IMR-90 (cell line): ENCODE measurements around the gene SUGT1. TPM values are rescaled to one million over a fixed set of nuclear protein-coding genes. Genes with fewer than 3 reads are reported as not detected.

Experiments used
- ATAC-seq: fragments of 200-7000 bp; cut with Tn5 transposase; 2 replicates; pipeline ENCODE4 v1.9.1; 2020; ENCODE audit warnings: low read depth, mild to moderate bottlenecking, moderate library complexity
- BruUV-seq: library from RNA; stranded (reverse); fragments of 400-500 nt; replicated peaks from 2 replicates; lab custom pipeline; 2021; lab: Mats Ljungman, UMichigan
- CTCF ChIA-PET: fragments of 300-600 bp; formaldehyde crosslinking; extraction: SDS; loops from one replicate; lab custom pipeline; 2021; ENCODE audit warnings: antibody characterized with exemption; lab: Yijun Ruan, JAX
- POLR2A ChIA-PET: fragments of 300-600 bp; sonication (Branson Sonifier 250); formaldehyde crosslinking; loops from one replicate; lab custom pipeline; 2022; ENCODE audit warnings: antibody characterized with exemption; ENCODE audit not compliant: unreplicated experiment; lab: Charles Lee
- DNase-seq: peaks from one replicate; pipeline ENCODE4 v3.0.0; 2013
- H2AFZ ChIP-seq: replicated peaks from 2 replicates; pipeline ENCODE3; 2013; ENCODE audit warnings: low read length, mild to moderate bottlenecking; ENCODE audit not compliant: poor library complexity
- H2AK5ac ChIP-seq: 2 replicates; pipeline ENCODE4 v1.6.1; 2013; ENCODE audit warnings: low read depth, low read length, inconsistent platforms
- H2AK9ac ChIP-seq: replicated peaks from 2 replicates; pipeline ENCODE3; 2013; ENCODE audit warnings: mild to moderate bottlenecking, low read depth, low read length, moderate library complexity; ENCODE audit not compliant: poor library complexity
- H2BK120ac ChIP-seq: 2 replicates; pipeline ENCODE4 v1.6.1; 2013; ENCODE audit warnings: low read depth, low read length, inconsistent platforms
- H2BK15ac ChIP-seq: 3 replicates; pipeline ENCODE4 v1.6.1; 2013; ENCODE audit warnings: low read depth, low read length, inconsistent platforms
- H2BK20ac ChIP-seq: 2 replicates; pipeline ENCODE4 v1.6.1; 2013; ENCODE audit warnings: low read depth, mild to moderate bottlenecking, inconsistent platforms, low read length, moderate library complexity
- H2BK5ac ChIP-seq: 2 replicates; pipeline ENCODE4 v1.6.1; 2013; ENCODE audit warnings: mild to moderate bottlenecking, low read depth, low read length, inconsistent platforms; ENCODE audit not compliant: poor library complexity, severe bottlenecking
- H3K14ac ChIP-seq: replicated peaks from 2 replicates; pipeline ENCODE4 v1.6.1; 2013; ENCODE audit warnings: low read depth, low read length, inconsistent platforms
- H3K18ac ChIP-seq: 2 replicates; pipeline ENCODE4 v1.6.1; 2013; ENCODE audit warnings: low read depth, low read length, control low read depth
- H3K23ac ChIP-seq: 2 replicates; pipeline ENCODE4 v1.6.1; 2013; ENCODE audit warnings: low read depth, low read length, inconsistent platforms
- H3K27ac ChIP-seq: 2 replicates; pipeline ENCODE4 v1.5.1; 2013; ENCODE audit warnings: mild to moderate bottlenecking, control low read depth, low read length; ENCODE audit not compliant: insufficient read depth
- H3K27me3 ChIP-seq: 2 replicates; pipeline ENCODE4 v1.6.1; 2013; ENCODE audit warnings: low read length; ENCODE audit not compliant: control insufficient read depth, insufficient read depth
- H3K36me3 ChIP-seq: 2 replicates; pipeline ENCODE4 v1.6.1; 2013; ENCODE audit warnings: low read length, mixed read lengths; ENCODE audit not compliant: control insufficient read depth, insufficient read depth
- H3K4ac ChIP-seq: 2 replicates; pipeline ENCODE4 v1.6.1; 2013; ENCODE audit warnings: low read depth, low read length, inconsistent platforms
- H3K4me1 ChIP-seq: 2 replicates; pipeline ENCODE4 v1.6.1; 2013; ENCODE audit warnings: low read length, mixed read lengths; ENCODE audit not compliant: control insufficient read depth, insufficient read depth
- H3K4me2 ChIP-seq: 2 replicates; pipeline ENCODE4 v1.6.1; 2013; ENCODE audit warnings: low read depth, mild to moderate bottlenecking, control low read depth, low read length, moderate library complexity
- H3K4me3 ChIP-seq: 2 replicates; pipeline ENCODE4 v1.5.1; 2013; ENCODE audit warnings: low read depth, mild to moderate bottlenecking, control low read depth, low read length, moderate library complexity; ENCODE audit not compliant: insufficient read depth
- H3K56ac ChIP-seq: 2 replicates; pipeline ENCODE4 v1.6.1; 2013; ENCODE audit warnings: low read length, inconsistent platforms; ENCODE audit not compliant: insufficient read depth; ENCODE audit errors: extremely low read depth
- H3K79me1 ChIP-seq, 2 experiments: 2 replicates each; pipeline ENCODE4 v1.6.1; 2013; ENCODE audit warnings: low read length in 2 of 2, inconsistent platforms in 1 of 2, low read depth in 1 of 2
- H3K9ac ChIP-seq: 2 replicates; pipeline ENCODE4 v1.6.1; 2013; ENCODE audit warnings: low read depth, low read length, control low read depth
- H3K9me1 ChIP-seq: 2 replicates; pipeline ENCODE4 v1.6.1; 2013; ENCODE audit warnings: low read length, inconsistent platforms; ENCODE audit not compliant: insufficient read depth
- H3K9me3 ChIP-seq: 2 replicates; pipeline ENCODE4 v1.6.1; 2013; ENCODE audit warnings: low read length; ENCODE audit not compliant: control insufficient read depth, insufficient read depth
- H4K20me1 ChIP-seq: 2 replicates; pipeline ENCODE4 v1.6.1; 2013; ENCODE audit warnings: low read length, inconsistent platforms; ENCODE audit not compliant: insufficient read depth
- H4K5ac ChIP-seq: 2 replicates; pipeline ENCODE4 v1.6.1; 2013; ENCODE audit warnings: mild to moderate bottlenecking, low read depth, low read length, control low read depth
- H4K8ac ChIP-seq, 2 experiments: 2 replicates each; pipeline ENCODE4 v1.6.1; 2013; ENCODE audit warnings: low read depth in 2 of 2, low read length in 2 of 2, control low read depth in 1 of 2, inconsistent platforms in 1 of 2
- H4K91ac ChIP-seq: 2 replicates; pipeline ENCODE4 v1.6.1; 2013; ENCODE audit warnings: low read depth, low read length, inconsistent platforms; ENCODE audit not compliant: insufficient read depth
- BHLHE40 ChIP-seq: fragments of 150-350 bp; IDR thresholded peaks from 2 replicates; pipeline ENCODE4 v1.6.1; 2016; ENCODE audit warnings: mild to moderate bottlenecking, low read depth, low read length
- CHD1 ChIP-seq: IDR thresholded peaks from 2 replicates; pipeline ENCODE4 v1.6.1; 2012; ENCODE audit warnings: low read depth, low read length, improper control_type of control experiment
- FOS ChIP-seq: fragments of 150-350 bp; IDR thresholded peaks from 2 replicates; pipeline ENCODE4 v1.6.1; 2016; ENCODE audit warnings: low read depth, low read length
- MAFK ChIP-seq: IDR thresholded peaks from 2 replicates; pipeline ENCODE4 v1.6.1; 2012; ENCODE audit warnings: low read depth, low read length, improper control_type of control experiment
- MAZ ChIP-seq: IDR thresholded peaks from 2 replicates; pipeline ENCODE4 v1.6.1; 2012; ENCODE audit warnings: low read depth, mild to moderate bottlenecking, low read length, improper control_type of control experiment, moderate library complexity, borderline replicate concordance
- NFE2L2 ChIP-seq: fragments of 150-350 bp; IDR thresholded peaks from 2 replicates; pipeline ENCODE4 v1.6.1; 2016; ENCODE audit warnings: low read depth, mild to moderate bottlenecking, low read length
- POLR2A ChIP-seq: IDR thresholded peaks from 2 replicates; pipeline ENCODE4 v1.6.1; 2012; ENCODE audit warnings: mild to moderate bottlenecking, low read depth, low read length
- RAD21 ChIP-seq: IDR thresholded peaks from 2 replicates; pipeline ENCODE4 v1.6.1; 2012; ENCODE audit warnings: low read length, improper control_type of control experiment
- RCOR1 ChIP-seq: IDR thresholded peaks from 2 replicates; pipeline ENCODE4 v1.6.1; 2012; ENCODE audit warnings: mild to moderate bottlenecking, low read length, improper control_type of control experiment; ENCODE audit not compliant: insufficient replicate concordance
- RFX5 ChIP-seq: IDR thresholded peaks from 2 replicates; pipeline ENCODE4 v1.8.0; 2012; ENCODE audit warnings: low read depth, mild to moderate bottlenecking, low read length, moderate library complexity
- SMC3 ChIP-seq: fragments of 150-350 bp; IDR thresholded peaks from 2 replicates; pipeline ENCODE4 v1.6.1; 2016; ENCODE audit warnings: low read depth, mild to moderate bottlenecking, antibody characterized with exemption, low read length, moderate library complexity
- USF2 ChIP-seq: fragments of 150-350 bp; IDR thresholded peaks from 2 replicates; pipeline ENCODE4 v1.6.1; 2017; ENCODE audit warnings: mild to moderate bottlenecking, antibody characterized with exemption, low read length, low read depth
- WGBS, 2 experiments: methylation state at CpG; one replicate each; pipeline versions ENCODE4 v1.1.5 to v1.1.7; 2013; ENCODE audit warnings: missing lambda C conversion rate in 2 of 2; ENCODE audit not compliant: insufficient read length in 1 of 2; ENCODE audit errors: extremely low coverage in 2 of 2; 5-methylcytosine and 5-hydroxymethylcytosine counted together
- dilution Hi-C: fragments of 300-500 bp; cut with HindIII; formaldehyde crosslinking; loops from one replicate; pipeline ENCODE4 v1.14.3; 2018; ENCODE audit warnings: low sequenced_read_pairs; ENCODE audit not compliant: unreplicated experiment
- in situ Hi-C: fragments of 300-500 bp; cut with MboI; formaldehyde crosslinking; loops from 3 replicates; pipeline ENCODE4 v1.14.3; 2019; ENCODE audit warnings: low sequenced_read_pairs, inconsistent platforms, mixed read lengths
- intact Hi-C: fragments of 100-400 bp; cut with micrococcal nuclease; formaldehyde crosslinking; loops from 2 replicates; pipeline ENCODE4 v1.10.0; 2022
- polyA plus RNA-seq, 3 experiments: library from polyadenylated mRNA; depleted of rRNA; stranded (reverse); fragments of >200 nt; gene quantifications; 2 replicates each; pipeline ENCODE4 v1.2.3, GENCODE V29; 2012; ENCODE audit warnings: low replicate concordance in 1 of 3
- total RNA-seq: library from RNA; depleted of rRNA; stranded (reverse); fragments of >200 nt; gene quantifications from 2 replicates; pipeline ENCODE4 v1.2.3, GENCODE V29; 2012

SUGT1 gene
- total and polyA plus RNA-seq, 2 of the 4 experiments (the other 2 are of a cell fraction), result 21.5 to 24.6 TPM

DNA sequence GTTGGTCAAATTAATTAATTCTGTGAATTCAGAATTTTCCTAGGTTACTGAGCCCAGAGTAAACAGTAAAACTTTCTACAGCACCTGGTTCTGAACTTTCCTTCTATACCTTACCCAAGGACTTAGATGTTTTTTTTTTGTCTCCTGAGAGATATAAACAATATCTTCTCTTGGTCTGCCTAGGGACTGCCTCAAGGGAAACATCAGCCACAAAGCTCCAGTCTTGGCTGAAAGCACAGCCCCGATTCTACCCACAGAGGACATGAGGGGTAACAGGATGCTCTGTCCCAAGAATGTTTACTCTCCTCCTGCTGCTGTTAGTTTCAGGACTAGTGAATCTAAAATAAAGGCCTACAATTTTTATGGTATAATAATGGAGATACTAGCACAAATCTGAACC is 72.7 kb downstream of the SUGT1 start:
- Histone ChIP-seq H4K5ac (no peak overlapping the region), H2AK5ac (no peak overlapping the region), H3K18ac (no peak overlapping the region), H3K9me1 (no peaks in the 10 kb centered on the region), H2BK15ac (no peak overlapping the region), H3K79me1 (no peaks in the 10 kb centered on the region), H2AFZ (no peak overlapping the region), H3K9ac (no peak overlapping the region), H2BK5ac (no peak overlapping the region), H3K14ac (no peak overlapping the region), H3K4me1 (no peaks in the 10 kb centered on the region), H2BK120ac (no peak overlapping the region), H4K8ac (no peak overlapping the region), H3K27me3 (no peaks in the 10 kb centered on the region), H3K23ac (no peak overlapping the region), H3K9me3 (no peaks in the 10 kb centered on the region), H2BK20ac (no peak overlapping the region), H4K20me1 (no peaks in the 10 kb centered on the region), H3K27ac (no peak overlapping the region), H3K4me2 (no peak overlapping the region), H3K4me3 (no peak overlapping the region), H3K4ac (no peak overlapping the region), H2AK9ac (no peak overlapping the region), H3K36me3 (no peaks in the 10 kb centered on the region), H4K91ac (no peak overlapping the region), H3K56ac (no peak overlapping the region)
- dilution Hi-C loops (no loop called here), intact Hi-C loops (no loop called here), in situ Hi-C loops (no loop called here)
- ATAC-seq (no peak), DNase-seq (no peak)
- no CpG with 5 or more reads among the region's 1 CpG for WGBS, 2 experiments
- no TSS peak for BruUV-seq
- CTCF ChIA-PET, result no interaction called here
- TF ChIP-seq FOS (no peak), MAFK (no peak), USF2 (no peak), RCOR1 (no peak), MAZ (no peak), RFX5 (no peak), SMC3 (no peak), CHD1 (no peak), BHLHE40 (no peak), POLR2A (no peak), RAD21 (no peak), NFE2L2 (no peak)
- POLR2A ChIA-PET, result no interaction called here
